Stimulated activated CD8-positive, alpha-beta memory T cell treated with anti-CD3 and anti-CD28 coated beads, Interleukin-15, amount 100 ng/mL, for 4 hours (primary cell): ENCODE measurements around the gene MESP2.
A peak's percentile ranks its signal among the peaks of the same experiment; 100 is the strongest.

Experiments used
- DNase-seq, 2 donors: peaks; one replicate each; pipeline ENCODE4 v3.0.0-alpha.2; 2020; ENCODE audit warnings: low read depth in 2 of 2

The MESP2 gene, protein sequence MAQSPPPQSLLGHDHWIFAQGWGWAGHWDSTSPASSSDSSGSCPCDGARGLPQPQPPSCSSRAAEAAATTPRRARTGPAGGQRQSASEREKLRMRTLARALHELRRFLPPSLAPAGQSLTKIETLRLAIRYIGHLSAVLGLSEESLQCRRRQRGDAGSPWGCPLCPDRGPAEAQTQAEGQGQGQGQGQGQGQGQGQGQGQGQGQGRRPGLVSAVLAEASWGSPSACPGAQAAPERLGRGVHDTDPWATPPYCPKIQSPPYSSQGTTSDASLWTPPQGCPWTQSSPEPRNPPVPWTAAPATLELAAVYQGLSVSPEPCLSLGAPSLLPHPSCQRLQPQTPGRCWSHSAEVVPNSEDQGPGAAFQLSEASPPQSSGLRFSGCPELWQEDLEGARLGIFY

DNA sequence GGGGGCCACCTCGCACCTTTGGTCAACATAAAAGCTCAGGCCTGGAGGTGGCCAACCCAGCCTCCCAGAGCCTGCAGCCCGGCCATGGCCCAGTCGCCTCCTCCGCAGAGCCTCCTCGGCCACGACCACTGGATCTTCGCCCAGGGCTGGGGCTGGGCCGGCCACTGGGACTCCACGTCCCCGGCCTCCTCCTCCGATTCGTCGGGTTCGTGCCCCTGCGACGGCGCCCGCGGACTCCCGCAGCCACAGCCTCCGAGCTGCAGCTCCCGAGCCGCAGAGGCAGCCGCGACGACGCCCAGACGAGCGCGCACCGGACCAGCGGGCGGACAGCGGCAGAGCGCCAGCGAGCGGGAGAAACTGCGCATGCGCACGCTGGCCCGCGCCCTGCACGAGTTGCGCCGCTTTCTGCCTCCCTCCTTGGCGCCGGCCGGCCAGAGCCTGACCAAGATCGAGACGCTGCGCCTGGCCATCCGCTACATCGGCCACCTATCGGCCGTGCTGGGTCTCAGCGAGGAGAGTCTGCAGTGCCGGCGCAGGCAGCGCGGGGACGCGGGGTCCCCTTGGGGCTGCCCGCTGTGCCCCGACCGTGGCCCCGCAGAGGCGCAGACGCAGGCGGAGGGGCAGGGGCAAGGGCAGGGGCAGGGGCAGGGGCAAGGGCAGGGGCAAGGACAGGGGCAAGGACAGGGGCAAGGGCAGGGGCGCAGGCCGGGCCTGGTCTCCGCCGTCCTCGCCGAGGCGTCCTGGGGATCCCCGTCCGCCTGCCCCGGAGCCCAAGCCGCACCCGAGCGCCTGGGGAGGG is at the start of gene MESP2:
MESP2 (plus strand) TSS at position 59 of the 799 bp plus-strand sequence; CDS start at position 85, 26 bp downstream.
- DNase-seq, result no peak

- no peak for DNase-seq
Measured at GRCh38 chr15:89728254-89728653, 47.9 kb upstream of the MESP2 start.

DNA sequence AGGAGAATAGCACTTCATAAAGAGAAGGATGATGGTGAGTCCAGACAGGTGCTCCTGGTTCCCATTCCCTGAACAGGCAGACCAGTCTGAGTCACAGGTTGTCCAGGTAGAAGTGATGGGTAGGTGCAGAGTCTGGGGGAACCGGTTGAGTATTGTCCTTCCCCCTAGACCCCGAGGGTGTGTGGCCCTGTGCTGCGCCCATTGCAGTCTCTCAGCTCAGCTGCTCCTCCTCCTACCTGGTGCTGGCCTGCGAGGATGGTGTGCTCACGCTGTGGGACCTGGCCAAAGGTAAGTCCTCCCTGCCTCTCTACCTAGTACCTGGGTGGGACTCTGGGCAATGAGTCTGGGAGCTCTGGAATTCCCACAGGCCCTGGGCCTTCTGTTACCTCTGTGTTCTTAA is 44.9 kb upstream of the MESP2 start:
- DNase-seq, result no peak

DNA sequence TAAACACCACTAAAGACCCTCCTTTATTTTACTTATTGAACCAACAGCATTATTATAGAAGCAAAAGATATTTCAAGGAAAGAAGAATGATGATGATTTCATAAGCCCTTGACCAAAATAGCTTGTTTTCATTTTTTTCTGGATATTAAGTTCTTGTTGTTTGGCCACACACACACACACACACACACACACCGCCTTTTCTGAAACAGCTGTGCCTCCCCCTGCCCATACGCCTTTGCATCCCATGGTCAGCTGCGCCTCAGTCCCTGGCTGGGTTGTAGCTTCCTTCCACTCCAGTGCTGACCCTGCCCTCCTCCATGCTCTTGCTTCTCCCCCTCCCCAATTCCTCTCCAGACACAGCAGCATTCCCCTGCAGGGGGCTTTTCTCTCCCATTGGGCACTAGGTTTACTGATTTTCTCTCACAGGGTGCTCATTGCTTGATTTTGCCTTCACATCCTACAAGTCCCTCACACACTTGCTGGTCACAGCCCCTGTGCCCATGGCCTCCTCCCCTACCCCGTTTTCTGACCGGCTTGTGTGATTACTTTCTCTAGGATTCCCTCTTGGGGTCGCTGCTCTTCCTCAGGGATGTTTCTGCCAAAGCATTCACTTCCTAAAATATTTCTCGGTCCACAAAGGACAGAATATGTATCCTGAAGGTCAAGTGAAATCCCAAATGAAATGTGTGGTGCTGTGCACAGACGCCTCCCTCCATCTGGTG is 43.5 kb upstream of the MESP2 start:
- DNase-seq, result no peak

DNA sequence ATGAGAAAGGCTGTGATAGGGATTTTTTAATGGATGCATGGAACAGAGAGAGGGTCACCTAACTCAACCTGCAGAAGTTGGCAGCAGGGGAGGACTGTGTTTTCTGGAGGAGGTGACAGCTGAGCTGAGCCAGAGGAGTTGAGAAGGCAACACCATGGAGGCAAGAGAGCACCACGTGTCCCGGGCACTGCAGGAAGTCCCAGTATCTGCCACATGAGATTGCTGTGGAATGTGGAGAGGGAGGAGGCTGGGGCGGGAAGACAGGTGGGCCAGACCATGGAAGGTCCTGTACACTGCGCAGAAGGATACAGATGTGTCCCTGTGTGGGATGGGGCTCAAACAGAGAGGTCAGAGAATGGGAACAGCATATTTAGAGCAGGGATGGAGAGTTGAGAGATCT is 40.4 kb upstream of the MESP2 start:
- no peak for DNase-seq

DNA sequence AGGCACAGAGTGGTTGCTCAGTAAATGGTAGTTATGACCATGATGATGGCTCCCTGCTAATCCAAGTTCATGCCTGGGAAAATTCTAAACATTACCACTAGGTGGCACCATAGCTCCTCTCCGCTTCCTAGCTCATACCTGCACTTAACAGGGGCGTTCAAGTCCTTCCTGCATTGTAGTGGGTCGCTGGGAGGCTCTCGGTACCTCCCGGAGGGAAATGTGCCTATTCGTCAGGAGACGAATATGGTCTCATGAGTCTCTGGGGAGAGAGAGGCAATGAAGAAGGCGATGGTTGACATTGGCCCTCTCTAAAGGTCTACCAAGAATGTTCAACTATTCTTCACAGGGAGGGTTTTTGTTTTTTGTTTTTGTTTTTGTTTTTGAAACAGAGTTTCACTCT is 36.0 kb upstream of the MESP2 start:
- peak in 1 of 2 donors; percentile 11 for DNase-seq

DNA sequence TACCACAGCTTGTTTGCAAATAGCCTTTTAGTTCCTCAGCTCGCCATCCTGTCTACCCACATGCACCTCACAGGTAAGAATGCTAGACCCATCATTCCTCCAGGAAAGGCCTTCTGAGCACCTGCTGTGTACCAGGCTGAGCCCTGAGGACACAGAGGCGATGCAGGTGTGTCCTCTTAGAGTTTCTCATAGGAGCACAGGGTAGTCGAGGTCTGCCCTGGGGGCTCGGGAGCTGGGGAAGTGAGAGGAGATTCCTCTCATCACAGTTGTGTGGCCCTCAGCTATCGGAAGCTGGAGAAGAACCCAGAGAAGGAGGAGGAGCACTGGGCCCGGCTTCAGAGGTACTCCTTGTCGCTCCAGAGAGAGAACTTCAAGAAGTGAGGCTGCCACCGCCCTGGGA is 33.1 kb upstream of the MESP2 start:
- DNase-seq, result no peak

GRCh38 chr15:89743594-89743993 is 32.5 kb upstream of the MESP2 start:
- DNase-seq, result no peak

DNA sequence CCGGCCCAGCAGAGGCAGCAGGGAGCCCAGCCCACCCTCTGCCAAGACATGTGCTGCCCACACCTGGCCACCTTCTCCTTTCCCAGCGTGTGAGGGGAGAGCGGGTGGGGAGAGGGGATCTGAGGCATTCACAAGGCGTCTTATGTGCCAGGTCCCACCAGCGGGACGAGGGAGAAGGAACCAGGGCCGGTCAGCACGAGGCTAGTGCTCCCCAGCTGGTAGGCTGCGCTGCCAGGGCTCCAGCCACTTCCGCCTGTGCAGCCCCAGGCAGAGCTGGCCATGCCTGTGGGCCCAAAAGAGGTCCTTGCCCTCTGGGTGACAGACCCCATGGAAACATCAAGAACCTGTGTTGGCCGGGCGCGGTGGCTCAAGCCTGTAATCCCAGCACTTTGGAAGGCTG is 31.0 kb upstream of the MESP2 start:
- no peak for DNase-seq

- no peak for DNase-seq
Measured at GRCh38 chr15:89745768-89746167, 30.4 kb upstream of the MESP2 start.

DNA sequence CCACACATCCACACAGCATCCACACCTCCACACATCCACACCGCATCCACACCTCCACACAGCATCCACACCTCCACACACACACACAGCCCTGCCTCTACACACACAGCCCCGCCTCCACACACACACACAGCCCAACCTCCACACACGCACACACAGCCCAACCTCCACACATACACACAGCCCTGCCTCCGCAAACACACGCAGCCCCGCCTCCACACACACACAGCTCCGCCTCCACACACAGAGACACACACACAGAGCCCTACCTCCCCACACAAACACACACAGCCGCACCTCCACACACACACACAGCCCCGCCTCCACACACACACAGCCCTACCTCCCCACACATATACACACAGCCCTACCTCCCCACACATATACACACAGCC is 29.7 kb upstream of the MESP2 start:
- no peak for DNase-seq

DNA sequence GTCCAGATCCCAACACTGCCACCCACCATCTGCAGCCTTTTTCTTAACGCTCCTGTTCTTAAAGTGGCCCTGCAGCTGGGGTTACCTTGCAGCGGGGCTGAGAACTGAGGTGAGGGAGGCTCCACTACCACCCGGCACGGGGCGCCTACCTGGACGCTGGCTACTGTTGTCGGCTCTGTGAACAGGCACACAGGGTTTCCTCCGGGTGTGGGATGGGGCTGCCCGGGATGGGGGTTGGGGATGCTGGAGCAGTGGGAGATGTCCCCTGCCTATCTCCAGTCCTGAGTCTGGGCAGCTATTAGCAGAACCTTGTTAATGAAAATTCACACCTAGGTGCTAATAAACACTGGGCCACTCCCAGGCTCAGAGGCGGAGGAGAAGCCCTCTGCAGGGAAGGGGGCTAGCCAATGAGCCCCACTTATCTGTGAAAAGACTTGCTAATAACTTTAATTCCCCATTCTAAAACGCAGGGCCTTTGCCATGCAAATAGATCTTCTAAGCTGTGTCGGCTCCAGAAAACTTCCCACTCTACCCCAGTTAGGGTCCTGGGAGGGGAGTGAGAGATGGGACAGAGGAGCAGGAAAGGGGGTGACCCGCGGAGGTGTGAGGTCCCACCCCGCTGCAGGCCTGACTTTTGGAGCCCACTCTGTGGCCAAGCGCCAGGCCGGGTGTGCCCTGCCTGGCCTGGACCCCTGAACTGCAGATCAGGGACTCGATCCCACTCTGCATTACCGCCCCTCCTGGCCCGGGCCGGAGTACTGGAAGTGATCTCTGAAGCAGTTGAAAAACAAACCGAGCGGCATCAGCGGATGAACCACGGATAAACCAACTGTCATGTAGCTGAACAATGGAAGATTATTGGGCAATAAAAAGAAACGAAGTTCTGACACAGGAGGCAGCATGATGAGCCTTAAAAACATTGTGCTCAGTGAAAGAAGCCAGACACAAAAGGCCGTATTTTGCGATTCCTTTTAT is 28.1 kb upstream of the MESP2 start:
- no peak for DNase-seq

- no peak for DNase-seq
Measured at GRCh38 chr15:89749054-89749453, 27.1 kb upstream of the MESP2 start.

- no peak for DNase-seq
Measured at GRCh38 chr15:89749526-89749925, 26.6 kb upstream of the MESP2 start.

GRCh38 chr15:89749951-89750559 is 26.1 kb upstream of the MESP2 start:
- no peak for DNase-seq

DNA sequence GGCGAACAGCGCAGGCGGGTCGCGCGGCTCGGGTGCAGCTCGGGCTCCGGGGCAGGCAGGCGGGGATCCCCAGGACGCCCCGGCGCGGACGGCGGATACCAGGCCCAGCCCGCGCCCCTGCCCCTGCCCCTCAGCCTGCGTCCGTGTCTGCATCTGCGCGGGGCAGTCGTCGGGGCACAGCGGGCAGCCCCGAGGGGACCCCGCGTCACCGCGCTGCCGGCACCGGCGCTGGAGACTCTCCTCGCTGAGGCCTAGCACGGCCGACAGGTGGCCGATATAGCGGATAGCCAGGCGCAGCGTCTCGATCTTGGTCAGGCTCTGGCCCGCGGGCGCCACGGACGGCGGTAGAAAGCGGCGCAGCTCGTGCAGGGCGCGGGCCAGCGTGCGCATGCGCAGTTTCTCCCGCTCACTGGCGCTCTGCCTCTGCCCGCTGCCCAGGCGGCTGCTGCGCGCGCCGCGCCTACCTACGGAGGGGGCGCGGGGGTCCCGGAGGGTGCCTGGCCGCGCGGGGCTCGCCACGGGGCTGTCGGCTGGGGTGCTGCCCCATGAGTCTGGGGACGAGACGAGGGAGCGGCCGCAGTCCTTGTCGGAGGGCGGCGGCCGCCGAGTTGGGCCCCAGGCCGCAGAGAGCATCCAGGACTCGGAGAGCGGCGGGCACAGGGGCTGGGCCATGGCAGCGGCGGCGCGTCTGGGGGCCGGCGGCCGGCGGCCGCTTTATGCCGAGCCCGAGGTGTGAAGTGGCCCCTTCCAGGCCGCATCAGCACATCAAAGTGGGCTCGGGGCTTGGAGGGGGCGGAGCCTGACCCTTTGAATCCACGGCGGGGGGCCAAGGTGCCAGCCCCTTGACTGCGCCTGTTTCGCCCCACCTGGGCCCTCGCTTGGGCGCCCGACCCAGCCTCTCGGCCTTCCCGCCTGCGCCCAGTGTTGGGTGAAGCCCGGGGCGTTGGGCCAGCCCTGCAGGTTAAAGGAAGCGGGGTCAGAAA is 25.3 kb upstream of the MESP2 start, which contains the start of gene MESP1:
MESP1 (minus strand) TSS at position 690 of the 983 bp plus-strand sequence; CDS start at position 672, 18 bp downstream.
- peak; percentile 64 to 72 for DNase-seq

DNA sequence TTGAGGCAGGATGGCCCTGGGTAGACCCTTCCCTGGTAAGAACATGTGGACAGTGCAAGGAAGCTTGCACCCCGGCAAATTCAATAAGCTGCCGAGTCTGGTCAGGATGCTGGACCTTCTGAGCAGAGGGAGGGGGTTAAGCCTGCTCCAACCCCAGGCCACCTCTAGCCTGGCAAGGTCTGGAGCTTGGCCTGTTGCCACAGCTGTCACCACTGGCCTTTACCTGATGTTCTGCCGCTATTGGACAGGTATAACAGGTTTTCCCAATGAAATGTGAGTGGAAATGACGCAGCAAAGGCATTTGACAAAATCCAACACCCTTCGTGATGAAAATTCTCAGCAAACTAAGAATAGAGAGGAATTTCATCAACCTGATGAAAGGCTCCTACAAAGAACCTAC is 24.4 kb upstream of the MESP2 start:
- DNase-seq, result no peak

- DNase-seq, result no peak
Measured at GRCh38 chr15:89753855-89754254, 22.3 kb upstream of the MESP2 start.

GRCh38 chr15:89754361-89755154 is 21.6 kb upstream of the MESP2 start:
- DNase-seq, result no peak
